Measurements from ENCODE around the gene PHF5A. TPM values are rescaled to one million over a fixed set of nuclear protein-coding genes. Genes with fewer than 3 reads are reported as not detected.

PHF5A gene
- polyA plus RNA-seq, 2 of the 4 experiments (the other 2 are of a cell fraction) = 80.1 to 82.6 TPM

DNA sequence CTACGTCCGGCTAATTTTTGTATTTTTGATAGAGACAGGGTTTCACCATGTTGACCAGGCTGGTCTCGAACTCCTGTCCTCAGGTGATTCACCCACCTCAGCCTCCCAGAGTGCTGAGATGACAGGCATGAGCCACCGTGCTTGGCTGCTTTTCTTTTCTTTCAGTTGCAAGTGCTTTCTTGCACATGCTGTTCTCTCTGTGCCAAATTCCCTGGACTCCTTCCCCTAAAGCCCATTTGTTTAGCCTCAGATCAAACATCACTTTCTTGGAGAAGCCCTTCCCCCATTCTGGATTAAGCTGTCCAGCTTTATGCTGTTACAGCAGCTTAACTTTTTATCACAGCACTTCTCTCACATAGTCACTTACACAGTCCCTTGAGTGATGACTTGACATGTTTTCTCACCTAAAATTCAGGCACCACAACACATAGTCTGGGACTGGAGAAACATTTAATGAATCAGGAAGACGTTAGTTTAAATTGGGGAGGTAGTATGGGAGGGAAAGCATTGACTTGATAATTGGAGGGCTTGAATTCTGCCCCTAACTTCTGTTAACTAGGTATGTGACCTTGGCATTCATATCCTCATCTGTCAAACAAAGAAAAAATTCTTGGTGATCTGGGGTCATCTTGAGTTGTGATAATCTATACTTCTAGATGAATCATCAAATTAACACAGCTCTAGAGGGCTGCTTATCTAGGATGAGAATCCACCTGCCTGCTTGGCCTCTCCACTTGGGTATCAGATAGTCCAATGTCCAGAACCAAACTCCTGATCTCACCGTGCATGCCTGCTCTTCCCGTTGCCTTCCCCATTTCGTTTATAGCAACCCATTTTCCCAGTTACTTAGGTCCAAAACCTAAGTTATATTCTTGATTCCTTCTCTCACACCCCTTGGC is 18.8 kb upstream of the PHF5A start:
- WGBS (ENCODE audit: missing lambda C conversion rate) = 87% methylated on average over 8 of the region's 8 CpGs
- TF ChIP-seq PHF8 (IDR thresholded peaks at IDR 0.05; ENCODE audit: borderline replicate concordance, low read depth) (no peak), ESRRA (IDR thresholded peaks at IDR 0.05; ENCODE audit: borderline replicate concordance, low read length) (no peak), HOXB13 (CRISPR knock-in tag; IDR thresholded peaks at IDR 0.05; ENCODE audit: low read depth) (no peak), FOSB (CRISPR knock-in tag; IDR thresholded peaks at IDR 0.05) (no peak), CEBPB (IDR thresholded peaks at IDR 0.05) (no peak), FOXS1 (CRISPR knock-in tag; IDR thresholded peaks at IDR 0.05) (no peak), MAFK (IDR thresholded peaks at IDR 0.05; ENCODE audit: partially characterized antibody) (no peak), CHD4 (IDR thresholded peaks at IDR 0.05; ENCODE audit: borderline replicate concordance) (no peak), NPAS2 (CRISPR knock-in tag; IDR thresholded peaks at IDR 0.05; ENCODE audit: borderline replicate concordance) (no peak), CHD2 (IDR thresholded peaks at IDR 0.05; ENCODE audit: low read length, partially characterized antibody) (no peak), FOSL2 (IDR thresholded peaks at IDR 0.05) (no peak), FOSL2 (CRISPR knock-in tag; IDR thresholded peaks at IDR 0.05) (no peak), GATA3 (IDR thresholded peaks at IDR 0.05; ENCODE audit: borderline replicate concordance) (no peak), EHMT2 (IDR thresholded peaks at IDR 0.05; ENCODE audit: low read depth) (no peak), RFX5 (IDR thresholded peaks at IDR 0.05) (no peak), JUNB (IDR thresholded peaks at IDR 0.05) (no peak)
- TF ChIP-seq, protein P1, sequence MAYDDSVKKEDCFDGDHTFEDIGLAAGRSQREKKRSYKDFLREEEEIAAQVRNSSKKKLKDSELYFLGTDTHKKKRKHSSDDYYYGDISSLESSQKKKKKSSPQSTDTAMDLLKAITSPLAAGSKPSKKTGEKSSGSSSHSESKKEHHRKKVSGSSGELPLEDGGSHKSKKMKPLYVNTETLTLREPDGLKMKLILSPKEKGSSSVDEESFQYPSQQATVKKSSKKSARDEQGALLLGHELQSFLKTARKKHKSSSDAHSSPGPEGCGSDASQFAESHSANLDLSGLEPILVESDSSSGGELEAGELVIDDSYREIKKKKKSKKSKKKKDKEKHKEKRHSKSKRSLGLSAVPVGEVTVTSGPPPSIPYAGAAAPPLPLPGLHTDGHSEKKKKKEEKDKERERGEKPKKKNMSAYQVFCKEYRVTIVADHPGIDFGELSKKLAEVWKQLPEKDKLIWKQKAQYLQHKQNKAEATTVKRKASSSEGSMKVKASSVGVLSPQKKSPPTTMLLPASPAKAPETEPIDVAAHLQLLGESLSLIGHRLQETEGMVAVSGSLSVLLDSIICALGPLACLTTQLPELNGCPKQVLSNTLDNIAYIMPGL (CRISPR knock-in tag; IDR thresholded peaks at IDR 0.05; ENCODE audit: borderline replicate concordance) = no peak
- TF ChIP-seq, protein P2, sequence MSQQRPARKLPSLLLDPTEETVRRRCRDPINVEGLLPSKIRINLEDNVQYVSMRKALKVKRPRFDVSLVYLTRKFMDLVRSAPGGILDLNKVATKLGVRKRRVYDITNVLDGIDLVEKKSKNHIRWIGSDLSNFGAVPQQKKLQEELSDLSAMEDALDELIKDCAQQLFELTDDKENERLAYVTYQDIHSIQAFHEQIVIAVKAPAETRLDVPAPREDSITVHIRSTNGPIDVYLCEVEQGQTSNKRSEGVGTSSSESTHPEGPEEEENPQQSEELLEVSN (IDR thresholded peaks at IDR 0.05; ENCODE audit: borderline replicate concordance, low read depth) = no peak
- TF ChIP-seq, protein P3, sequence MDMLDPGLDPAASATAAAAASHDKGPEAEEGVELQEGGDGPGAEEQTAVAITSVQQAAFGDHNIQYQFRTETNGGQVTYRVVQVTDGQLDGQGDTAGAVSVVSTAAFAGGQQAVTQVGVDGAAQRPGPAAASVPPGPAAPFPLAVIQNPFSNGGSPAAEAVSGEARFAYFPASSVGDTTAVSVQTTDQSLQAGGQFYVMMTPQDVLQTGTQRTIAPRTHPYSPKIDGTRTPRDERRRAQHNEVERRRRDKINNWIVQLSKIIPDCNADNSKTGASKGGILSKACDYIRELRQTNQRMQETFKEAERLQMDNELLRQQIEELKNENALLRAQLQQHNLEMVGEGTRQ (IDR thresholded peaks at IDR 0.05) = no peak
- TF ChIP-seq, protein P4, sequence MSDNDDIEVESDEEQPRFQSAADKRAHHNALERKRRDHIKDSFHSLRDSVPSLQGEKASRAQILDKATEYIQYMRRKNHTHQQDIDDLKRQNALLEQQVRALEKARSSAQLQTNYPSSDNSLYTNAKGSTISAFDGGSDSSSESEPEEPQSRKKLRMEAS (IDR thresholded peaks at IDR 0.05) = no peak
- TF ChIP-seq, protein P5, sequence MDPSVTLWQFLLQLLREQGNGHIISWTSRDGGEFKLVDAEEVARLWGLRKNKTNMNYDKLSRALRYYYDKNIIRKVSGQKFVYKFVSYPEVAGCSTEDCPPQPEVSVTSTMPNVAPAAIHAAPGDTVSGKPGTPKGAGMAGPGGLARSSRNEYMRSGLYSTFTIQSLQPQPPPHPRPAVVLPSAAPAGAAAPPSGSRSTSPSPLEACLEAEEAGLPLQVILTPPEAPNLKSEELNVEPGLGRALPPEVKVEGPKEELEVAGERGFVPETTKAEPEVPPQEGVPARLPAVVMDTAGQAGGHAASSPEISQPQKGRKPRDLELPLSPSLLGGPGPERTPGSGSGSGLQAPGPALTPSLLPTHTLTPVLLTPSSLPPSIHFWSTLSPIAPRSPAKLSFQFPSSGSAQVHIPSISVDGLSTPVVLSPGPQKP (IDR thresholded peaks at IDR 0.05; ENCODE audit: low read depth, low read length) = no peak
- no peak overlapping the region for H3K4me3 ChIP-seq
- ATAC-seq (no peak), FAIRE-seq (no peak), DNase-seq (ENCODE audit: low read depth in 1 of 2, low spot score in 1 of 2) (no peak)
- CTCF ChIA-PET = interaction anchor here (0.6 kb wide), 1 partner anchor 59 kb away, joined by 3 read pairs; no protein-coding TSS in a partner anchor
- POLR2A ChIA-PET = no interaction called here
- H3K4me2 ChIP-seq = no peak overlapping the region
- H3K4me1 ChIP-seq = no peaks in the 10 kb centered on the region
- no peak overlapping the region for H3K27ac ChIP-seq
- no peaks in the 10 kb centered on the region for H3K9me3 ChIP-seq

DNA sequence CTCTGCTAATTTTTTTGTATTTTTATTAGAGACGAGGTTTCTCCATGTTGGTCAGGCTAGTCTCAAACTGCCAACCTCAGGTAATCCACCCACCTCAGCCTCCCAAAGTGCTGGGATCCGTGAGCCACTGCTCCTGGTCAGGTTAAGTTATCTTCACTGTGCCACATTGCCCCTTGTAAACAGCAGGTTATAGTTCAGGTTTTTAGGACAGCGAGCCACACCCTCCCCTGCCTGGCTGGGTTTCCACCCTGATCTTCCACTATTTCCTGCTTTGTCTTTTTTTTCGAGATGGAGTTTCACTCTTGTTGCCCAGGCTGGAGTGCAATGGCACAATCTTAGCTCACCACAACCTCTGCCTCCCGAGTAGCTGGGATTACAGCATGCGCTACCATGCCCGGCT is 16.5 kb upstream of the PHF5A start:
- Histone ChIP-seq H3K4me2 (no peak overlapping the region), H3K9me3 (no peaks in the 10 kb centered on the region), H3K4me1 (no peaks in the 10 kb centered on the region; the same call in 2 of the 3 replicates), H3K4me3 (no peak overlapping the region), H3K27ac (no peak overlapping the region)
- POLR2A ChIA-PET = no interaction called here
- WGBS (ENCODE audit: missing lambda C conversion rate) = 87% methylated on average over 7 of the region's 7 CpGs
- CTCF ChIA-PET = interaction anchor here (0.6 to 1.6 kb wide), 2 partner anchors 33 to 81 kb away, joined by 3 to 7 read pairs; no protein-coding TSS in a partner anchor
- no peak for ATAC-seq
- no peak for FAIRE-seq
- DNase-seq (ENCODE audit: low read depth in 1 of 2, low spot score in 1 of 2) = no peak
- no peak for TF ChIP-seq EHMT2 (IDR thresholded peaks at IDR 0.05; ENCODE audit: low read depth)
- TF ChIP-seq, protein P6, sequence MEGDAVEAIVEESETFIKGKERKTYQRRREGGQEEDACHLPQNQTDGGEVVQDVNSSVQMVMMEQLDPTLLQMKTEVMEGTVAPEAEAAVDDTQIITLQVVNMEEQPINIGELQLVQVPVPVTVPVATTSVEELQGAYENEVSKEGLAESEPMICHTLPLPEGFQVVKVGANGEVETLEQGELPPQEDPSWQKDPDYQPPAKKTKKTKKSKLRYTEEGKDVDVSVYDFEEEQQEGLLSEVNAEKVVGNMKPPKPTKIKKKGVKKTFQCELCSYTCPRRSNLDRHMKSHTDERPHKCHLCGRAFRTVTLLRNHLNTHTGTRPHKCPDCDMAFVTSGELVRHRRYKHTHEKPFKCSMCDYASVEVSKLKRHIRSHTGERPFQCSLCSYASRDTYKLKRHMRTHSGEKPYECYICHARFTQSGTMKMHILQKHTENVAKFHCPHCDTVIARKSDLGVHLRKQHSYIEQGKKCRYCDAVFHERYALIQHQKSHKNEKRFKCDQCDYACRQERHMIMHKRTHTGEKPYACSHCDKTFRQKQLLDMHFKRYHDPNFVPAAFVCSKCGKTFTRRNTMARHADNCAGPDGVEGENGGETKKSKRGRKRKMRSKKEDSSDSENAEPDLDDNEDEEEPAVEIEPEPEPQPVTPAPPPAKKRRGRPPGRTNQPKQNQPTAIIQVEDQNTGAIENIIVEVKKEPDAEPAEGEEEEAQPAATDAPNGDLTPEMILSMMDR (IDR thresholded peaks at IDR 0.05) = no peak
- TF ChIP-seq CHD2 (IDR thresholded peaks at IDR 0.05; ENCODE audit: low read length, partially characterized antibody) = no peak
- no peak for TF ChIP-seq NPAS2 (CRISPR knock-in tag; IDR thresholded peaks at IDR 0.05; ENCODE audit: borderline replicate concordance)
- no peak for TF ChIP-seq SREBF2 (IDR thresholded peaks at IDR 0.05)
- TF ChIP-seq ZC3H11A (IDR thresholded peaks at IDR 0.05) = no peak
- TF ChIP-seq HEYL (CRISPR knock-in tag; IDR thresholded peaks at IDR 0.05) = no peak
- no peak for TF ChIP-seq CBX8 (IDR thresholded peaks at IDR 0.05)

All from A549 (cell line).